HG03103 (cell line): ENCODE data around the gene UBA5.

Experiments used
- ATAC-seq: cut with Tn5 transposase; IDR thresholded peaks from one replicate; pipeline ENCODE4 v1.9.1; 2021; ENCODE audit warnings: low read depth; ENCODE audit not compliant: unreplicated experiment

UBA5 gene

DNA sequence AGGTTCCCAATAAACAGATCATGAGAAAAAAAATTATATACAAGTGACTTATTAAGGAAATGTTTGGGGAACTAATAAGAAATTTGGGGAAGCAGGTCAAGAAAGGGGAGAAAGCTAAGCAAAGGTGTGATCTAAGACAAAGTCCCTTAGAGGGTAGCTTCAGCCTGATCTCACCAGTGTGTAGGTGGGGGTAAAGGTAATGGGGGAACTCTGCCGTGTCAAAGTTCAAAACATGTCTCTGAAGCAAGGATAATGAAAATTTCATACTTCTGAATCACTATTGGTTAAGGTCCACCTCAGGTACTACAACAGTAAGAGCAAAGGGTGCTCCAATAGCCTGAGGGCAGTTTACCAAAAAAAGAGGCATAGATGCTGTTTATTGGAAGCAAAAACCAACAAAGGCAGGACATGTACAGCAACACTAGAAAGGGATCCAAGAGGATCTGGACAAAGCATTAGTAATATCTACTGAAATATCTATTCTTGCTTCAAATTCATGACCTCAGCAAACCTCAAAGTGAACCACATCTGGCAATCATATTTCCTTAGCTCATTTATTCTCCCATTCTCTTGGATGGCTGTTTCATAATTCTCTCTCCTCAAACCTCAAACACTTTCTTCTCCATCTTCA, 7.4 kb upstream of the UBA5 start:
- ATAC-seq = no peak

DNA sequence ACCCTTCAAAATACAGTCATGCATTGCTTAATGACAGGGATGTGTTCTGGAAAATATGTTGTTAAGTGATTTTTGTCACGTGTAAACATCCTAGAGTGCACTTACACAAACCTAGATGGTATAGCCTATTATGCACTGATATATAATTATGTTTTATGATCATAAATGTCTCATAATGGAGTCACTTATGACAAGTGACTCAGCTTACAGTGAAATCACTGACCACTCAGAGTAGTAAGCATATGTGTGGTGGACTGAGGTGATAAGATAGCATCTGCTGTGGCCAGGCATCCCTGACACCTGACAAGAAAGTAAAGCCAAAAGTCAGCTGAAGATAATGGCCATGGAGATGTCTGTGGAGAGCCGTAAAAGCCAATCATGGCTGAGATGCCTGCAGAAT, 5.9 kb upstream of the UBA5 start:
- no peak for ATAC-seq

DNA sequence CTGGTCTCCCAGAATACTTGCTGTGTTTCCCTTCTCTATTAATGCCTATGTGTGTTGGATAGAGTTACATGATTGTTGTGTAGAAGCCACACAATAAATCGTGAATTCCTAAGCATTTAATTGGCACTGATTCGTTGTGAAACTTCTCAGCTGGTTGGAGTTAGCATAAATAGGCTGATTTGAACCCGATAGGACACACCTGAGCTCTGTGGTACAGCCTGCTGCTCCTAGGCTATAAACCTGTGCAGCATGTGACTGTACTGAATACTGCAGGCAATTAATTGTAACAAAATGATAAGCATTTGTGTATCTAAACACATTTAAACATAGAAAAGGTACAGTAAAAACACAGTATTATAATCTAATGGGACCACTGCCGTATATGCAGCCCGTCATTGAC, 5.4 kb upstream of the UBA5 start:
- ATAC-seq = no peak

DNA sequence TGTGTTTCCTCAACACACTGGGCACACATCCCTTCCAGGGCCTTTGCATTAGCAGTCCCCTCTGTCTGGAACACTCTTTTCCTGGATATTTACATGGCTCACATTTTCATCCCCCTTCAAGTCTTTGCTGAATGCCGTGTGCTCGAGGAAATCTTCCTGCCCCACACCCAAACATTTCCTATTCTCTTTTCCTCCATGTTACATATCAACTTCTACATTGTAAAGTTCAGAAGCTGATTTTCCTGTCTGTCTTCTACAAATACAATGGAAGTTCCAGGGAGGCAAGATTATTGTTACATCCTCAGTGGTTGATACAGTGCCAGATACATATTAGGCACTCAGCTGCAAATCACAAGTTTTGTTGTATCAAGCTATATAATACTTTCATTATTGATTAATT, 4.7 kb upstream of the UBA5 start:
- ATAC-seq = no peak

DNA sequence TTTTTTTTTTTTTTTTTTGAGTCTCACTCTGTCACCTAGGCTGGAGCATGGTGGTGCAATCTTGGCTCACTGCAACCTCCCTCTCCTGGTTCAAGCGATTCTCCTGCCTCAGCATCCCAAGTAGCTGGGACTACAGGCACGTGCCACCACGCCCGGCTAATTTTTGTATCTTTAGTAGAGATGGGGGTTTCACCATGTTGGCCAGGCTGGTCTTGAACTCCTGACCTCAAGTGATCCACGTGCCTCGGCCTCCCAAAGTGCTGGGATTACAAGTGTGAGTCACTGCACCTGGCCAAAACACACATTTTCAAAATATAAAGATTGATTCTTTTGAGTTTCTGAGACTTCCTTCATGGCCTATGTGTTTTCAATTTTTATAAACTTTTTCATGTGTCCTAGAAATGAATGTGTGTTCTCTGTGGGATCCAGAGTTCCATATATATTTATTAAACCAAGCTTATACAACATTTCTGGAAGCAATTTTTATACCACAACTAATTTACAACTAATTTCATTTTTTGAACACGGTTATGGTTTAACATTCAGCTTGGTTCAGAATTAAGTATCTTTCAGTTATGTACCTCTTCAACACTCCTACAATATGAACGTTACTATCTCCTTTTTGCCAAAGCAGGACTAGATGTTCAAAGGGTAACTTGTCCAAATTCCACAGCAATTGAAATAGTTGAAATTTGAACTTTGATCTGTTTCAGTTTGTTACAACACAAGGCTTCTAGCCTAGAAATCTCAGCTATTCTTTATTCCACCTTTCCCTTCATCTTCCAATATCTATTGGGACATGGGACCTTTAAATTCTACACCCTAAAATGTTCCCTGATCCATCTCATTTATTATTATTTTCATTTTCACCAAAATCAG, 2.0 kb upstream of the UBA5 start:
- no peak for ATAC-seq

DNA sequence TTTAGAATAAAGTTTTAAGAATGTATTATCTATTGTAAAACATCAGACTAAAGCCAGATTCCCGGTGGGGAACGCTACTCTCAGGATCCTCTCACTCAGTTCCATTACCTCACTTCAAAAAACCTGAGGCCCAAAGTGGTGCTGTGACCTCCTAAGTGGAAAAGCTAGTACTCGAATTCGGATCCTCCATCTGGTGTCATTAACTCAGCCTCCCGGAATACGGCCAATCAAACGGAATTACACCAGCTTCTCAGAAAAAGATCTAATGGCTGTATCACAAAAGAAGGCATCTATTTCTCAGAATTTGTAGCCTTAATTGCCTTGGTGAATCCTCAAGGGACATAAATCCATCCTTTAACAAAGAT, 1.1 kb upstream of the UBA5 start:
- no peak for ATAC-seq

DNA sequence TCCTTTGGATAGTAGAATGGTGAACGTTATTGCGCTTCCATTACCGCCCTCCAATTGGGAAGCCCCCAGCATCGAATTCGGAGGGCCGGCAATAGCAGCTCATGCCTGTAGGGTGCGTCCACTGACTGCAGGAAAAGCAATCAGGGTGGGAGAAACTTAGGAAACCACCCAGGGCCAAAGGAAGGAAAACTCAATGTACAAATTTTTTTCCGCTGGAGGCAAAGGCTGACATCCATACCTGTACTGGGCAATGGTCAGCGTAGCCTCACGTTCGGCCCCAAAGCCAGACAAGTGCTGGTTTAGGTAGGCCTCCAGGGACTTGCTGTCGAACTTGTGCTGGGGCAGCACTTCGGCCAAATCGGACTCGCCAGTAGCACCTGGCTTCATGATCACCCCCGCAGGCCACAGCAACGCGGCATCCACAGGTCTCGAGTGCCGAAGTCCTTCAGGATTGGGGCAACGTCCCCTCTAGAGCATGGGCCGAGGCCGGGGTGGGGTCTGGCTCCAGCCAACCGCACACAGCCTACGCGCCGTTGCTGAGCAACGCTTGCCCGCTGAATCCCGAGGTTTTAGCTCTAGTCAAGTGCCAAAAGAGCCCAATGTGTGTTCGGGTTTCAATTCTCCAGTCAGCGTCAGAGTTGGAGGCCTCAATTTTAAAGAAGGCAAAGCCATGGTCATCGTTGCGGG, 621 bp upstream of the UBA5 start, which contains the start of gene ACAD11:
ACAD11 (minus strand) TSS at position 445 of the 687 bp plus-strand sequence; CDS start at position 387, 58 bp downstream.
- peak; percentile 49 for ATAC-seq

DNA sequence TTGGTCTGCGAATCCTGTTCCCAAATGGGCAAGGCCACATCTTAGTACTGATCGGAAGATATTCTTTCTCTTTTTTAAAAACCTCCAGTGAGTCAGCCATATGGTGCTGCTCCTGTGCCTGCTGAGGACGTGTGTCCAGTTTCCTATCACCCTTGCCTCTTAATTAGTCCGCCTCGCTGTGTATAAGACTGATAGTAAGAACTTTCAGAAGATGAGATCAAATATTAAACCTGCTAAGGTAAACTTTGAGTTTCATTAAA, 612 bp downstream of the UBA5 start:
- ATAC-seq = no peak

DNA sequence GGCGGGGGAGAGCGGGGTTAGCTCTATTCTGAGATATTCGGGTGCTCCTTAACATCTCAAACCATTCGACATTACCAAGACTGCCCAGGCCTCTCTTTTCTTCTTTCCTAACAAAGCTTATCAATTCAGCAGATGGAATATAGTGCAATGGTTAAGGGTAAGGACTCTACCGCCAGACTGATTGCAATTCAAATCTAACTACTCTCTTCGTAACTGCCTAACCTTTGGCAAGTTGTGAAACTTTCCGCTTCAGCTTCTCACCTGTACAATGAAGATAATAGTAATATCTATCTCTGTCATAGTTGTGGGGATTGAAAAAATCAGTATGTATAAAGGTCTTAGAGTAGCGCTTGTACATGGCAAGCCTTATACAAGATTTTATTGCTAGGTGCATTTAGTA, 972 bp downstream of the UBA5 start:
- no peak for ATAC-seq

DNA sequence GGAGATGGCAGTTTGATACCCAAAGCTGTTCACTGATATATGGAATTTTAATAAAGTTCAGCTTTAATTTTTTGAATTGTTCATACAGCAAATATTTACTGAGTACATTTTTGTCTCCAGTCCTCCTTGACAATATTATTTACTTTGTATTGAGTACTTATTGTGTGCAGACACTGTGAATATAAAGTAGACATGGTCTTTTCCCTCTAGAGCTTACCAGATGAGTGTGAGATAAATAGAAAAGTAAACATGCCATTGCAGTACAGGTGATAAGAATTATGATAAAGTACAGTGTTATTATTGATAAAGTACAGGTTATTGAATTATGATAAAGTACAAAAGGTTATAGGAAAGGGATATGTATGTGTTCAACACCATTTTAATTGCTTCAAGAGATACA, 2.1 kb downstream of the UBA5 start:
- ATAC-seq = no peak

DNA sequence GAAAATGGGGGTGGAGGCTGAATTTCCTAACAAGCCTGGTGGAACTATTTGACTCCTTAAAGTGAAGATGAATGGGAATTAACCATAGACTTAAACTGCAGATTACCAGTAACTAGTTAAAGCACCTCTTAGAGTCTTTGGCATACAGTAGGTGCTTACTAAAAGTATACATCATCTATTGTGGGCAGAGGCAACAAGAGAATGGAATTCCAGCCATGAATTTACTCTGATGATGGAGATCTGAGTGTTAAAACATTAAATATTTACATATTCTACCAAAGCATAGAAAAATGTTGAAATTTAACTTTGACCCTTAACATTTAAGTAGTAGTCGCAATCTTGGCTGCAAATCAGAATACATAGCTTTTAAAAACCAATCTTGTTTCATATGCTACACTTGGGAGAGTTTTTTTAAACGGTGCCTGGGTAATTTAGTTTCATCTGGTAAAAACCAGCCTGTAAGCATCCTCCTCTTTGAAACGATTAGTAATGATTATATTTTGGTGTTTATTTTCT, 5.2 kb downstream of the UBA5 start:
- ATAC-seq = no peak

DNA sequence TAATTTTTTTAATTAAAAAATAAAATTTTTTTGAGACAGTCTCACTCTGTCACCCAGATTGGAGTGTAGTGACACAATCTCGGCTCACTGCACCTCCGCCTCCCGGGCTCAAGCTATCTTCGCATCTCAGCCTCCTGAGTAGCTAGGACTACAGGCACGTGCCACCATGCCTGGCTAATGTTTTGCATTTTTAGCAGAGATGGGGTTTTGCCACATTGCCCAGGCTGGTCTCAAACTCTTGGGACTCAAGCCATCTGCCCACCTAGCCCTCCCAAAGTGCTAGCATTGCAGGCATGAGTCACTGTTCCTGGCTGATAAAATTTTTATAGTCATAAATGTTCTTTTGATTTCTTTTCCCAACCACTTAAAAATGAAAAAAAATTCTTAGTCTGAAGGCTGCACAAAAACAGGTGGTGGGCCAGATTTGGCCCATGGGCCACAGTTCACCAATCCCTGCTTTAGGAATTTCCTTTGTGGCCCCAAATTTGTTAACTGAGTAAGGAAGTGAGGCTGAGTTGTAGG, 9.2 kb downstream of the UBA5 start:
- ATAC-seq = no peak

DNA sequence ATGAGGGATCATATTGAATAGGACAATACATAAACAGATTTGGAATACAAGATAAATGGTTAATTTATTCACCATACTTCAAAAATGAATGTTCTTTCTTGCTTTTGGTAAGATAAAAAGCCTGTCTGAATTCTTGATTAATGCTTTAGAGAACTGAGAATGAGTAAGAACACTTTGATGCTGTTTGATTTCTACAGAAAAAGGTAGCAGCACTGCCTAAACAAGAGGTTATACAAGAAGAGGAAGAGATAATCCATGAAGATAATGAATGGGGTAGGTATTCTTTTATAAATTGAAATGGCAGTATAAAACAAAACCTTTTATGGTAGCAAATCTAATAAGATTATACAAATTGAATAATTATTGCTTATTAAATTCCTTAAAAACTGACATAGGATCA, 15.3 kb downstream of the UBA5 start:
- no peak for ATAC-seq

DNA sequence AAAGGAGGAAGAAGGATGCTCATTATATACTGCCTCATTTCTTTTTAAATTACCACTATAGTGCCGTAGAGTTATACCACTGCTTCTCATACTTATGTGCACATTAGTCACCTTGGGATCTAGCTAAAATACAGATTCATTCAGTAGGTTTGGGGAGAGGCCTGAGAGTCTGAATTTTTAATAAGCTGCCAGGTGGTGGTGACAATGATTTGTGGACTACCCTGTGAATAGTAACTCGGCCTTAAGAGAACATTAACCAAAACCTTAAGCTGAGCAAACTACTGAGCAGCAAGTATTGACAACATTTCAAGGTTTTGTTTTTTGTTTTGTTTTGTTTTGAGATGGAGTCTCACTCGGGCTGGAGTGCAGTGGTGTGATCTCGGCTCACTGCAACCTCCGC, 19.8 kb downstream of the UBA5 start:
- no peak for ATAC-seq

DNA sequence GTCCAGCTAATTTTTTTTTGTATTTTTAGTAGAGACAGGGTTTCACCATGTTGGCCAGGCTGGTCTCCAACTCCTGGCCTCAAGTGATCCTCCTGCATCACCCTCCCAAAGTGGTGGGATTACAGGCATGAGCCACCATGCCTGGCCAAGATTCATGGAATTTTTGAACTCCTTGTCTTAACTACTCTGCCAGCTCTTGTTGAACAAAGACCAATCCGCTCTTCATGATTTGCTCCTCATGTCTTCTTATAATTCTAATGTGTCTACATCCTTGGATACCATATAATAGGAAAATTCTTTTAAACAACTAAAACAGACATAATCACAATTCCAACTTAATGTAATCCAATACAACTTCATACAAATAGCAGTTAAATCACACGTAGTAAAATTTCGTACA, 21.3 kb downstream of the UBA5 start:
- no peak for ATAC-seq

DNA sequence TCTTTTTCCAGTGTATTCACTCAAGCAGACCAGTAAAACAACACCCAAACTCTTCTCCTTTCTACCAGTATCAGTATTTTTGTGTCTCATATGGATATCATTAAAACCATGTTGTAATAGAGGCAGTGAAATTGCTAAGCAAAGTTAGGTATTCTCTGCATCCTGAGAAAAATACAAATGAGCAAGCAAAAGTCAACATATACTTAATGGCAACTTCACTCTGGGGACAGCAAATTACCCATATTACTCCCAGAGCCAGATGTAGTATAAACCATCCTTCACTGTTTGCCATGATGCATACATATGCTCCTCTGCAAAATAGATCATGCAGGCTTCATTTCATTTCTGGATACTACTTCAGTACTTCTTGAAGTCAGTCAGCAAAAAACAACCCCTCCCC, 22.1 kb downstream of the UBA5 start:
- no peak for ATAC-seq

DNA sequence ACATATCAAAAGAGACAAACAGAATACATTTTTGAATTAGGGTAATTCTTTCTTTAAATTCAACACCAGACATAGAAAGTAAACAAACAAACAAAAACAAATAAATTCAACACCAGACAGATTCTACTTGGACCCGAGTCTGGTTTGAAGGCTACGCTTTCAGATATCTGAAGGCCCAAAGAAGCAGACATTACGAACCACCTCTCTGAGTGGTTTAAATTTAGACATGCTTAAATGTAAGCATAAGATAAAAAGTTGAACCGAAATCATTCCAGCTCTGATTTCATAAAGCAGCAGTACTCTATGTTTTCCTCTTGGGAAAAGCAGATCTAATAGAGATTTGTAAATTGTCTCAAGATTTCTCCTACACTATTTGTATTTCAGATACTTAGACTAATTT, 29.9 kb downstream of the UBA5 start:
- no peak for ATAC-seq

DNA sequence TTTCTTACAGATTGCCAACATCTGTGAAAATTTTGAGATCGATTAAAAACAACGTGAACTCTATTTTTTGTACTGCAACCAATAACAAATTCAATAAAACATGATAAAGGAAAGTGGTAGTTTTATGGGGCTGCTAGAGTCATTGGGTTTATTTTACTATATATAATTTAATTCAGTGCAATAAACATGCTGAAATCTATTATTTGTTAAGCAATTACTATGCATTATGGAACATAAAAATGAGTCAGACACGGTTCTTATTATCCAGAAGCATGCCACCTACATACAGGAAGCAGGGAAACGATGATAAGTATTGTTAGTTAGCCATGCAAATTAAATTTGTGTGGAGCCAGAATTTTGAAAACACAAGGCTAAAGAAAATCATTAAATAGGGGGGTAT, 34.9 kb downstream of the UBA5 start:
- ATAC-seq = no peak

DNA sequence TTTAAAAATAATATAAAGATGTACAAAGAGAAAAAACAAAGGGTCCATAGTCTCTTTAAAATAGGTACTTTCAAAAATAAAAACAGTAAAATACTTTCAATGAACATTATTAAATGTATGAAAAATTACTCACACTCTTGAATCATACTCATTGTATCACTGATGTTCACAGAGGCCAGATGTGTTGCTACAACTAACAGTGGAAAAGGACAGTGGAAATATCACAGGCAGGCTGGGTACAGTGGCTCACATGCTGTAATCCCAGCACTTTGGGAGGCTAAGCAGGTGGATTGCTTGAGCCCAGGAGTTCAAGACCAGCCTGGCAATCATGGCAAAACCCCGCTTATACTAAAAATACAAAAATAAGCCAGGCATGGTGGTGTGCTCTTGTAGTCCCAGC, 35.3 kb downstream of the UBA5 start:
- ATAC-seq = no peak

DNA sequence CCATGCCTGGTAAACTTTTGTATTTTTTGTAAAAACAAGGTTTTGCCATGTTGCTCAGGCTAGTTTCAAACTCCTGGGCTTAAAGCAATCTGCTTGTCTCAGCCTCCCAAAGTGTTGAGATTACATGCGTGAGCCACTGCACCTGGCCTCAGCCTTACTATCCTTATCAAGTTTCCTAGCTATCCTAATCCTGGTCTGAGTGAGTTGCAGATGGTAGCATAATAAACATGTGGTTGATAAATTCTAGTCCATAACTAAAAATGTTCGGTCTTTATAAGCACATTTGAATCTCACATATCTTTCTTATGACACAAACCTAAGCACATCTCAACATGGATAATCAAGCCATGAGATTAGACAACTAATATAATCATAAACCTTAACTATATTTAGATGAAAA, 43.6 kb downstream of the UBA5 start:
- ATAC-seq = no peak

DNA sequence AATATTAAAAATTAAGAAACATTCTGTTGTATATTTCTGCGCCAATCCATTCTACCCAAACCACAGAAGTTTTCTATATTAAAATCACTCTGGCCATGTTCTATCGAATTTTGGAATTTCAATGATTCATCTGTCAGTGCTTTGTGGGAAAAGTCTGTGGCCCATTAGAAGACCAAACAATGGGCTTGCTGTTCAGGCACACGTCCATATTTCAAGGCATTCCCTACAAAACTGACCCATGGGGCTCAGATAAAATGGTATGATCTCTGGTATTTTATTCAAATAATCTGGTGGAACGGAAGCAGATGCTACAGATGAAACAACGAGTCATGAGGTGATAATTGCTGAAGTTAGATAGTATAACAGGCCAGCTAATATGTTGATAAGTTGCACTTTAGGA, 49.6 kb downstream of the UBA5 start:
- ATAC-seq = no peak

DNA sequence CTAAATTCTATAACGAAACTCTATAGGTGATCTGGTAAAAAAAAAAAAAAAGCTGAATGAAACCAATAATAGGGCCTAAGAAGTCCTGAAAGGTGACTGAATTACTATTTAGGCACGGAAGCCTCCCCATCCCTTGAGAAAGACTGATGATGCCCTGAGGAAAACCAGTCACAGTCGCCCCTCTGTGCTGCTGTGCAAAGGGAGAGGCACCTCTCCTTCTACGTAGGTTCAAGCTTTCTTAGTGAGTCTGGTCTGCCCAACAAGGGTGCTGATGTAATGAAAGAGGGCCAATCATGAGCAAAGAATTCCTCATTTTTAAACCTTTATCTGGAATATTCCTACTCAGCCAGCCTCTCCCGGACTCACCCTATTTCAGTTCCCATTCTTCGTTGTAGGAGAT, 50.2 kb downstream of the UBA5 start:
- no peak for ATAC-seq
